Measurements from ENCODE around the gene SERTAD2.

- no peak for TF ChIP-seq CTCF (IDR thresholded peaks at IDR 0.05)
- no peak for TF ChIP-seq POLR2A (IDR thresholded peaks at IDR 0.05)
Measured at GRCh38 chr2:64586054-64586453, 67.7 kb downstream of the SERTAD2 start.
